A549 (cell line): ENCODE measurements around the gene GATA3.

Experiments used
- ELK1 ChIP-seq: fragments of 150-350 bp; IDR thresholded peaks from 2 replicates; pipeline ENCODE4 v1.6.1; 2014; ENCODE audit warnings: low read depth, mild to moderate bottlenecking, low read length
- NR3C1 ChIP-seq: fragments of >200 bp; sonication (Bioruptor Twin); formaldehyde crosslinking; IDR thresholded peaks from 3 replicates; pipeline ENCODE4 v1.6.1; 2017
- RCOR1 ChIP-seq: fragments of 150-350 bp; IDR thresholded peaks from 2 replicates; pipeline ENCODE4 v1.6.1; 2014; ENCODE audit warnings: antibody characterized with exemption, low read length, low read depth

GRCh38 chr10:8017277-8017676, 37.2 kb upstream of the GATA3 start:
- TF ChIP-seq RCOR1: no peak
- TF ChIP-seq ELK1: no peak
- no peak for TF ChIP-seq NR3C1
